Activated CD4-positive, alpha-beta T cell treated with anti-CD3 and anti-CD28 coated beads, Interleukin-2, amount 50 U/mL, for 4 hours (primary cell): ENCODE measurements around the gene LYPLAL1.
"Not testable (repeated sequence)": the region's sequence is repeated elsewhere in the genome, so short reads cannot be mapped to it uniquely, and the experiment has no call there.

ENCODE experiments used
- DNase-seq, 2 experiments: peaks; one replicate each; pipeline ENCODE4 v3.0.0-alpha.2; 2020

The LYPLAL1 gene

DNA sequence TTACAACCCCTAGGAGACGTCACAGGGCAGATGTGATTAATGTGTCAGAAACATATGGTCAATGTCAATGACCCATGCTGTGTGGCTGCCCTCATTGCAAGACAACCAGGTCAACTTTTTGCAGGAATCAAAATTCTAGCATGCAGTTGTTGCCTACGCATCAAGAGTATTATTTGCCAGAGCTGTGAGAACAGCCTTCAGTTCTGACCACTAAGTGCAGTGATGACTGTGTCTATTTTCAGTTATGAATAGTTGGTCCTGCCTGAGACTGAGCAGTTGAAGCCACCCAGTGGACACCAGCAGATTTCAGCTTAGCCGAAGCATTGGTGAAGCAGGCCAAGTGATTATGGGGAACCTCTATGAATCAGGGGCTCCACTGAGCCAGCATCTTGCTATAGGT, 47.3 kb downstream of the LYPLAL1 start:
- DNase-seq = no peak

DNA sequence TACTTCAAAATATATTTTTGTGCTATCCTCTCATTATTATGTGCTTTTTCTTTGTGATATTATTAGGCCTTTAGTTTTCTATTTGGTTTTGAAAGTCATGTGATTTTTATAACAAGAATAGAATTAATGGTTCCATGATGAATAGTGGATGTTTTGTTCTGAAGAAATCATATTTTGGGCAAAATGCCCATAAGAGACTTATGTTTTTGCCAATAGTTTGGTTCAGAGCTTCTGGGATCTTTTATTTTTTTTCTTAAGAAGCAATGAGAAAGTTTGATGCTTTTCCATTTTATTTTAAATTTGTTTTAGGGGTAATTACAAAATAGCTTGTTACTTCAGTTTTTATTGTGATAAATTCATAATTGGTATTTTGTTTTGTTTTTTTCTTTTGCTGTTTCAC, 49.8 kb downstream of the LYPLAL1 start:
- DNase-seq = no peak

DNA sequence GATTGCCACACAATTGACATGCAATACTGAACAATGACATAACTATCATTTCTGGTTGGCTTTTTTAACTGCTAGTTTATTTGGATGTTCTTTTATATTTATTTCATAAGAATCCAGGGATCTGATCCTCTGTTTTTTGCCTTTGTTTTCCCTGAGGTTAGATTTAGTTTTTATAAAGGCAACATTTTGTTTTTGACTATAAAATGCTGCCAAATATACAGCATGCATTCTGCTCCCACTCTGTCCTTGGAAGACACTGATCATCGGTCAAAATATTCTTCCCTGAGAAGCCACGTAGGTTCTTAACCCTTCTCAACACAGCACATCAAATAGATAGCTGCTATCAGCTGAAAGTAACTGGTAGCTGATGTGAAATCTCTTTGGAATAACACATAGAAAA, 52.5 kb downstream of the LYPLAL1 start:
- no peak for DNase-seq

DNA sequence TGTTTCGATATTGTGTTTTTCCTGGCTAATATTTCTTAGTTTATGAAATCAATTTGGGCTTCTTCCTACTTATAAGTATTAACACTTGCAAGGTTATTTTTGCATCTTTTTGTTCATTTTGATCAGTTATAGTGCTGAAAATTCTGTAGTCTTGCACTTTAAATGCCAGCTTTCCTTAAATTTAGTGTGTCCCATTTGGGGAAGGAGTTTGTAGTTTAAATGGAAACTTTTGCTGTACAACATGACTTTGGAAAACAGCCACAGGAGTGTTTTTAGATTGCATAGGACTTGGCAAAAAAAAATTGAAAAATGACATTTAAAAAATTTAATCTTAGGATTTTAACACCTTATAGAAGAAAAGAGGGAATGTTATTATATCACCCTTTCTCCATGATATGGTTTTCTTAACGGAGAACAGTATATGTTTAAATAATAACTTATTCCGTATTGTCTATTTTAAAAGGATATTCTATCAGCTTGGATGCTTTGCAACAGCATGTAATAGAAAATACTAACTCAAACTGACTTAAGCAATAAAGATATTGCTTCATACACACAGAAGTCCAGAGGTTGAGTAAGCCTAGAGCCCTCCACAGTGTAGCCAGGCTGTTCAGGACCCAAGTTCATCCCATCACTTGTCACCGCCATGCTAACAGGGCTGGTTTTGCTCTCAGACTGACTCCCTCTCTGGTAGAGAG, 53.8 kb downstream of the LYPLAL1 start:
- no peak for DNase-seq

DNA sequence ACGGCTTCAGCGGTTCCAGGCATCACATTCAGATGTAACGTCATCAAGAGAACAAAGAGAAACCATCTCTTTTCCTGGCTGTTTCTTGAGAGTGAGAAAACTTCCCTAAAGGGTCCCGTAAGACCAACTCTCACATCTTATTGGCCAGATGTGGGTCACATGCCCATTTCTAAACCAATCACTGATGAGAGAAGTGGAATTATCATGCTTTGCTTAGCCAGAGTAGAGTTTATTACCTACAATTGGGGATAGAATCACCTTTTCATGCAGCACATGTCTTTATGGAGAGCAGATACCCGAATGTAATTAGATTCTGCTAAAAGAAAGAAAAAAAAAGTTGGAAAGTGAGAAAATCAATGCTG, 54.4 kb downstream of the LYPLAL1 start:
- no peak for DNase-seq

DNA sequence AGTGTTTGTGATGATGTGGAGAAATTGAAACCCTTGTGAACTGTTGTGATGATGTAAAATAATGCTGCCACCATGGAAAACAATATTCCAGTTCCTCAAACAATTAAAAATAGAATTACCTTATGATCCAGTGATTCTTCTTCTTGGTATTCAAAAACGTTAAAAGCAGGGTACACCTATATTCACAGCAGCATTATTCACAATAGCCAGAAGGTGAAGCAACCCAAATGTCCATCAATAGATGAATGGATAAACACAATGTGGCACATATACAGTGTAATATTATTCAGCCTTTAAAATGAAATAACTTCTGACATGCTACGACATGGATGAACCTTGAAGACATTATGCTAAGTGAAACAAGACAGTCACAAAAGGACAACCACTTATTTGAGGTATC, 59.2 kb downstream of the LYPLAL1 start:
- DNase-seq = no peak

DNA sequence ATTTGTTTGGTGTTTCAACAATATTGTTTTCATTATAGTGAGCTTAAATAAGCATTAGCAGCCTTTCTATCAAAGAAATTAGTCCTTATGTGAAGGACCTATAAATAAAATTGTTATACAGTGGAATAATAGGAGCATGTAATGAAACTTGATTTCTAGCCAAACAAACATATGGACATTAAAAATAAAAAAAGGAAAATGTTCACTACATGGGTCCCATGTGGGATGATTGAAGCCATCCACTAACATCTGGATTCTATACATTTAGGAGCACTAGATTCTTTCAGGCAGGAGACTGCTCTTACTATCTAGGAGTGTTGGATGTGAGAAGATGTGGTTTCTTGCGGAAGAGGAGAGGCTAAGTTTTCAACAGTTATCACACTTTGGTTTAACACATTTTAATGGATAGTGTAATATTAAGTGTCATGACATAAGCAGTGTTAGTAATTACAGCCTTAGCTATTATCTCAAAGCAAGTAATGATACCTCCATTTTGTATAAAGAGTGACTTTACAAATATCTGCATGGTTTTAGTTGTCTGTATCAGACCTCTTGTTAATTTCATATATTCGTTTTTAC, 62.3 kb downstream of the LYPLAL1 start:
- no peak for DNase-seq

DNA sequence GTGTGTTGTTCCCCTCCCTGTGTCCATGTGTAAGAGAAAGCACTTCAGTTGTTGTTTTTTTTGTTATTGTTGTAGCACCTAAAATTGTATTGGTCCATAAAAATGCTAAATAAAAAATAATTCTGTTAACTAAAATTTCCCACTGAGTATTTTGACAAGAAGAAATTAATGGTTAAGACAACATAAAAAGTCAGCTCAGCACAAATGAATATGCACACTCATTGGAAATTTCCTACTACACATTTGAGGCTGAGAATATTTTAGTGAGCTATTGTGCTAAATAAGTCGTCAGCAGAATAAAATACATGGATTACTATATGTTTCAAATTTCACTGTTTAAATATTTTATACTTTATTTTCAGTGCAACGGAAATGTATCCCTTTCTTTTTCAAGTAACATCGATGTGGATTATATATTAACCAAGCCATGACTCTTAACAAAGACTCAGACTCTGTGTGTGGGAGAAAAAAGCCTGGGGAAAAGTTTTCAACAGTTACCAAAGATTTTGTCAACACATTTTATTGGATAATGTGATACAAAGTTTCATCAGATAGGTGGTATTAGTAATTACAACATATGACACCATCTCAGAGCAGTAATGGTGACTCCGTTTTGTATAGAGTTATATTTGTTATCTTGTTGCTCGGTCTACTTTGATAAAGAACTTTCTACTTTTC, 63.4 kb downstream of the LYPLAL1 start:
- DNase-seq = no peak

DNA sequence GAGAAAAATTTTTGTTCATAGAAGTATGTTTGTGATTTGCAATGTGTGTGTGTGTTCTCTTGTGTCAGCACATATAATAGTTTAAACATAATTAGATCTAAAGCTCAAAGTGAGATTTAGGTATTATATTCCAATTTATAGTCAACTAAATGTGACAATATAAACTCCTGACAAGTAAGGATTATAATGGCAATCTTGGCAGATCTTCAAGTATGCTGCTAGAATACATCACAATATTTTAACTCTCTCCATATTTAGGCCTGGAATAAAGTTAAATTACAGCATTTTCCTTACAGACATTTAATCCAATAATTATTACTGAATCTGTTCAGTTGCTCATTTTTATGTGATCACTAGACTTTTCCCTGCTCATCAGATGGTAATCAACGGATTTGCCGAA, 65.8 kb downstream of the LYPLAL1 start:
- DNase-seq = no peak

DNA sequence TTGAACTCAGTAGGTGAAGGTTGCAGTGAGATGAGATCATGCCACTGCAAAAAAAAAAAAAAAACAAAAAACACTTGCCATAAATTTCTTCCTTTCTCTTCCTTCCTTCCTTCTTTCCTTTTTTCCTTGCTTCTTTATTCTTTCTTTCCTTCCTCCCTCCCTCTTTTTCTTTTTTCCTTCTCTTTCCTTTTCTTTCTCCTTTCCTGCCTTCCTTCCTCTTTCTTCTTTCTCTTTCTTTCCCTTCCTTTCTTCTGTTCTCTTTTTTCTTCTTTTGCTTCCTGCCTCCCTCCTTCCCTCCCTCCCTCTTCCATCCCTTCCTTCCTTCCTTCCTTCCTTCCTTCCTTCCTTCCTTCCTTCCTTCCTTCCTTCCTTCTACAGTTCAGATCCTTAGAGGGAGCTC, 71.2 kb downstream of the LYPLAL1 start:
- DNase-seq = no peak

DNA sequence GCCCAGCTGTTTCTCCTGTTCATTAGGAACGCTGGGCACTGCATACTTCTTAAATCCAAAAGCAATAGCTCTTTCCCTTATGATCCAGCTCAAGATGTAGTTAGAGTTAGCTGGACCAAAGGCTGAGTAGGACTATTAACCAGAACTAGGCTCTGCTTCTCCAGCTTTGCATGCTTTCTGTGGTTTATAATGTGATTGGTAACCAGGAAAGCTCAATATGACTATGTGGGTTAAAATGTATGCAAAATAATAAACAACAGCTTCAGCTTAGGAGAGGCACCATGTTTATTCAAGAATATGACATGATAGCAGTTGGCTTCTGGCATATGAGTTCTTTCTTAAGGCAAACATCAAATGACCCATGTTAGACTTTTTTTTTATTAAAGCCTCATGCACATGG, 73.8 kb downstream of the LYPLAL1 start:
- DNase-seq = no peak

DNA sequence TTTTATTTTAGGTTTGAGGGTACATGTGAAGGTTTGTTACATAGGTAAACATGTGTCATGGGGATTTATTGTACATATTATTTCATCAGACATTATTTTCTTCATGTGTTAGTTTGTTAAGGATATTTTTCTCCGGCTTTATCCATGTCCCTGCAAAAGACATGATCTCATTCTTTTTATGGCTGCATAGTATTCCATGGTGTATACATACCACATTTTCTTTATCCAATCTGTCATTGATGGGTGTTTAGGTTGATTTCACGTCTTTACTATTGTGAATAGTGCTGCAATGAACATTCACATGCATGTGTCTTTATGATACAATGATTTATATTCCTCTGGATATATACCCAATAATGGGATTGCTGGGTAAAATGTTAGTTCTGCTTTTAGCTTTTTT, 76.8 kb downstream of the LYPLAL1 start:
- not testable (repeated sequence) for DNase-seq

DNA sequence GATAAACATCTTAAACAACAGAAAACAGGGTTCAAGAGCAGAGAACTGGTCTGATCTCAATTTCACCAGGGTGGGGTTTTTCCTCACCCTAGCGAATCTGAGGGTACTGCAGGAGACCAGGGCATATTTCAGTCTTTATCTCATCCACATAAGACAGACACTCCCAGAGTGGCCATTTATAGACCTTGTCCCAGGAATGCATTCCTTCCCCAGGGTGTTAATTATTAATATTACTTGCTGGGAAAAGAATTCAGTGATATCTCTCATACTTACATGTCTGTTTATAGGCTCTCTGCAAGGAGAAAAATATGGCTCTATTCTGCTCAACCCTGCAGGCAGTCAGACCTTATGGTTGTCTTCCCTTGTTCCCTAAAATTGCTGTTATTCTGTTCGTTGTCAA, 84.1 kb downstream of the LYPLAL1 start:
- no peak for DNase-seq

DNA sequence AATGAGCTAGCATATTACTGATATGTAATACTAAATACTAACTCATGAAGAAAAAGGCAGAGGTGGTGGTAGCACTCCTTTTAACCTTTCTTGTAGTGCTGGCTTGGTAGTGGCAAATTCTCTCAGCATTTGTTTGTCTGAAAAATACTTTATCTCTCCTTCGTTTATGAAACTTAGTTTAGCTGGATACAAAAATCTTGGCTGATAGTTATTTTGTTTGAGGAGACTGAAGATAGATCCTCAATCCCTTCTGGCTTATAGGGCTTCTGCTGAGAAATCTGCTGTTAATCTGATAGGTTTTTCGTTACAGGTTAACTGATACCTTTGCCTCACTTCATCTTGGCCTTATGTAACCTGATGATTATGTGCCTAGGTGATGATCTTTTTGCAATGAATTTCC, 87.8 kb downstream of the LYPLAL1 start:
- no peak for DNase-seq
